Measurements from ENCODE around the gene YIPF6. TPM values are rescaled to one million over a fixed set of nuclear protein-coding genes. Genes with fewer than 3 reads are reported as not detected.

Gene YIPF6
- total and polyA plus RNA-seq, 9 of the 15 experiments (the other 6 are each of a cell fraction or from before 2014, with no cell fraction given): 7.7 to 44.2 (median 22.4) TPM

- TF ChIP-seq HDGF (IDR thresholded peaks at IDR 0.05): no peak
- TF ChIP-seq ZNF212 (CRISPR knock-in tag; IDR thresholded peaks at IDR 0.05): no peak
- no peak for TF ChIP-seq MAFF (IDR thresholded peaks at IDR 0.05; ENCODE audit: low read length)
- no peak for TF ChIP-seq ZSCAN32 (CRISPR knock-in tag; IDR thresholded peaks at IDR 0.05)
- peak; percentile 94 for TF ChIP-seq EP400 (IDR thresholded peaks at IDR 0.05)
- TF ChIP-seq PHB2 (IDR thresholded peaks at IDR 0.05; ENCODE audit: low read depth): no peak
- no peak for TF ChIP-seq IFI16 (CRISPR knock-in tag; IDR thresholded peaks at IDR 0.05)
- no peak for TF ChIP-seq ZFPM2 (CRISPR knock-in tag; IDR thresholded peaks at IDR 0.05)
- no peak for TF ChIP-seq ZNF707 (CRISPR knock-in tag; conservative IDR thresholded peaks at IDR 0.05)
- 0 out of 2 replicates have a peak, but pooled peaks have one; percentile 27 for TF ChIP-seq MGA (IDR thresholded peaks at IDR 0.05)
- TF ChIP-seq LCOR (CRISPR knock-in tag; IDR thresholded peaks at IDR 0.05): no peak
- no peak for TF ChIP-seq NKRF (IDR thresholded peaks at IDR 0.05; ENCODE audit: borderline replicate concordance)
- TF ChIP-seq KLF1 (tag; IDR thresholded peaks at IDR 0.05): no peak
- TF ChIP-seq ZNF584 (CRISPR knock-in tag; IDR thresholded peaks at IDR 0.05; ENCODE audit: low read depth): no peak
- no peak for TF ChIP-seq TRIM28 (IDR thresholded peaks at IDR 0.05)
These were observed at the start of gene YIPF6 (continued) for GRCh38 chrX:68498508-68499379.

All from K562 (cell line).